Astrocyte of the hippocampus (primary cell): ENCODE data around the gene NUP93.
"Not testable (repeated sequence)": the region's sequence is repeated elsewhere in the genome, so short reads cannot be mapped to it uniquely, and the experiment has no call there.

Experiments
- DNase-seq: peaks from one replicate; pipeline ENCODE4 v3.0.0; 2011; ENCODE audit warnings: low read depth, low spot score

The NUP93 gene

GRCh38 chr16:56776562-56776961 lies 46.6 kb downstream of the NUP93 start:
- DNase-seq, result peak; percentile 63

- no peak for DNase-seq
Measured at GRCh38 chr16:56777001-56777400, 47.1 kb downstream of the NUP93 start.

GRCh38 chr16:56777482-56777881 lies 47.6 kb downstream of the NUP93 start:
- peak; percentile 45 for DNase-seq

- DNase-seq, result no peak
Measured at GRCh38 chr16:56779906-56780305, 50.0 kb downstream of the NUP93 start.

GRCh38 chr16:56780646-56781045 lies 50.7 kb downstream of the NUP93 start:
- no peak for DNase-seq

GRCh38 chr16:56781528-56781961 lies 51.6 kb downstream of the NUP93 start:
- DNase-seq, result peak; percentile 19

- peak; percentile 15 for DNase-seq
Measured at GRCh38 chr16:56783344-56783743, 53.4 kb downstream of the NUP93 start.

- DNase-seq, result no peak
Measured at GRCh38 chr16:56785317-56785716, 55.4 kb downstream of the NUP93 start.

- DNase-seq, result no peak
Measured at GRCh38 chr16:56787167-56787566, 57.2 kb downstream of the NUP93 start.

- no peak for DNase-seq
Measured at GRCh38 chr16:56788435-56788834, 58.5 kb downstream of the NUP93 start.

- peak; percentile 65 for DNase-seq
Measured at GRCh38 chr16:56789360-56789759, 59.4 kb downstream of the NUP93 start.

- DNase-seq, result no peak
Measured at GRCh38 chr16:56792967-56793366, 63.0 kb downstream of the NUP93 start.

GRCh38 chr16:56793492-56793891 lies 63.6 kb downstream of the NUP93 start:
- DNase-seq, result peak; percentile 67

- DNase-seq, result peak; percentile 70
Measured at GRCh38 chr16:56795011-56795410, 65.1 kb downstream of the NUP93 start.

- DNase-seq, result not testable (repeated sequence)
Measured at GRCh38 chr16:56797038-56797437, 67.1 kb downstream of the NUP93 start.

GRCh38 chr16:56797861-56798260 lies 67.9 kb downstream of the NUP93 start:
- no peak for DNase-seq

- DNase-seq, result no peak
Measured at GRCh38 chr16:56798955-56799354, 69.0 kb downstream of the NUP93 start.

- DNase-seq, result peak; percentile 33
Measured at GRCh38 chr16:56800355-56800754, 70.4 kb downstream of the NUP93 start.

- no peak for DNase-seq
Measured at GRCh38 chr16:56801762-56802161, 71.8 kb downstream of the NUP93 start.

- peak; percentile 25 for DNase-seq
Measured at GRCh38 chr16:56807011-56807675, 77.2 kb downstream of the NUP93 start.

GRCh38 chr16:56807676-56808067 lies 77.7 kb downstream of the NUP93 start:
- DNase-seq, result not testable (repeated sequence)

- DNase-seq, result no peak
Measured at GRCh38 chr16:56810954-56811353, 81.0 kb downstream of the NUP93 start.

GRCh38 chr16:56811602-56812001 lies 81.7 kb downstream of the NUP93 start:
- not testable (repeated sequence) for DNase-seq

- DNase-seq, result peak; percentile 32
Measured at GRCh38 chr16:56812884-56813283, 83.0 kb downstream of the NUP93 start.
